Mesothelial cell of epicardium (in vitro differentiated cells): Measurements from ENCODE around the gene PTPRU. TPM values are rescaled to one million over a fixed set of nuclear protein-coding genes. Genes with fewer than 3 reads are reported as not detected.

Experiments used
- DNase-seq, 2 experiments: peaks; one replicate each; pipeline ENCODE4 v3.0.0; 2021; ENCODE audit warnings: low spot score in 2 of 2; ENCODE audit not compliant: unreplicated experiment in 2 of 2
- H3K27ac Mint-ChIP-seq: 2 replicates; pipeline ENCODE4 v1.8.0; 2021; ENCODE audit warnings: mixed read lengths
- H3K27me3 Mint-ChIP-seq: 2 replicates; pipeline ENCODE4 v1.8.0; 2021; ENCODE audit warnings: low read depth, mixed read lengths
- H3K36me3 Mint-ChIP-seq: 2 replicates; pipeline ENCODE4 v1.8.0; 2021; ENCODE audit warnings: mixed read lengths
- H3K4me1 Mint-ChIP-seq: 2 replicates; pipeline ENCODE4 v1.8.0; 2021; ENCODE audit warnings: mixed read lengths
- H3K4me3 Mint-ChIP-seq: 2 replicates; pipeline ENCODE4 v1.8.0; 2021; ENCODE audit warnings: mild to moderate bottlenecking, moderate library complexity, mixed read lengths
- H3K9me3 Mint-ChIP-seq: 2 replicates; pipeline ENCODE4 v1.8.0; 2021; ENCODE audit warnings: mixed read lengths
- CTCF ChIP-seq: fragments of 200-600 bp; sonication (generic); IDR thresholded peaks from one replicate; pipeline ENCODE4 v1.5.0; 2021; ENCODE audit warnings: antibody characterized with exemption; ENCODE audit not compliant: unreplicated experiment
- total RNA-seq: library from RNA; stranded (reverse); gene quantifications from 3 replicates; pipeline ENCODE4 v1.2.1, GENCODE V29; 2021

PTPRU gene
- total RNA-seq, 1 donor from 2014 or later = 151 TPM

GRCh38 chr1:29283804-29284195, 47.5 kb downstream of the PTPRU start:
- Mint-ChIP-seq H3K4me3 (no peak overlapping the region), H3K36me3 (peaks cover 22% of the 10 kb centered on the region), H3K27ac (peak overlapping the region; percentile 93), H3K27me3 (no peaks in the 10 kb centered on the region), H3K4me1 (peaks cover 12% of the 10 kb centered on the region), H3K9me3 (no peaks in the 10 kb centered on the region)
- DNase-seq = no peak
- TF ChIP-seq CTCF = no peak

- peaks cover 22% of the 10 kb centered on the region for H3K36me3 Mint-ChIP-seq
- H3K4me1 Mint-ChIP-seq = peaks cover 12% of the 10 kb centered on the region
- no peaks in the 10 kb centered on the region for H3K9me3 Mint-ChIP-seq
- no peak overlapping the region for H3K4me3 Mint-ChIP-seq
- no peak for TF ChIP-seq CTCF
- H3K27ac Mint-ChIP-seq = peak overlapping the region; percentile 41
- H3K27me3 Mint-ChIP-seq = no peaks in the 10 kb centered on the region
- DNase-seq = no peak
Measured at GRCh38 chr1:29284286-29284960, 48.1 kb downstream of the PTPRU start.

- no peak for DNase-seq
- H3K9me3 Mint-ChIP-seq = no peaks in the 10 kb centered on the region
- peaks cover 27% of the 10 kb centered on the region for H3K36me3 Mint-ChIP-seq
- no peaks in the 10 kb centered on the region for H3K27me3 Mint-ChIP-seq
- no peak overlapping the region for H3K4me3 Mint-ChIP-seq
- H3K27ac Mint-ChIP-seq = peak overlapping the region; percentile 30
- TF ChIP-seq CTCF = no peak
- peaks cover 12% of the 10 kb centered on the region for H3K4me1 Mint-ChIP-seq
Measured at GRCh38 chr1:29284961-29285560, 48.7 kb downstream of the PTPRU start.

GRCh38 chr1:29285771-29286170, 49.4 kb downstream of the PTPRU start:
- Mint-ChIP-seq H3K27ac (peak overlapping the region; percentile 45), H3K9me3 (no peaks in the 10 kb centered on the region), H3K36me3 (peaks cover 27% of the 10 kb centered on the region), H3K4me1 (peaks cover 17% of the 10 kb centered on the region), H3K4me3 (no peak overlapping the region), H3K27me3 (no peaks in the 10 kb centered on the region)
- no peak for TF ChIP-seq CTCF
- no peak for DNase-seq

- no peaks in the 10 kb centered on the region for H3K9me3 Mint-ChIP-seq
- H3K4me3 Mint-ChIP-seq = no peak overlapping the region
- H3K4me1 Mint-ChIP-seq = peaks cover 19% of the 10 kb centered on the region
- peaks cover 29% of the 10 kb centered on the region for H3K36me3 Mint-ChIP-seq
- no peaks in the 10 kb centered on the region for H3K27me3 Mint-ChIP-seq
- TF ChIP-seq CTCF = no peak
- H3K27ac Mint-ChIP-seq = no peak overlapping the region
- no peak for DNase-seq
Measured at GRCh38 chr1:29286194-29286767, 50.0 kb downstream of the PTPRU start.
